IPS DF 19.7 (cell line): ENCODE measurements around the gene PLAU.
"Not testable (repeated sequence)": the region's sequence is repeated elsewhere in the genome, so short reads cannot be mapped to it uniquely, and the experiment has no call there.

Experiments used
- DNase-seq: peaks from one replicate; pipeline ENCODE4 v3.0.0-alpha.2; 2013; ENCODE audit warnings: low read depth, low spot score

PLAU gene

DNA sequence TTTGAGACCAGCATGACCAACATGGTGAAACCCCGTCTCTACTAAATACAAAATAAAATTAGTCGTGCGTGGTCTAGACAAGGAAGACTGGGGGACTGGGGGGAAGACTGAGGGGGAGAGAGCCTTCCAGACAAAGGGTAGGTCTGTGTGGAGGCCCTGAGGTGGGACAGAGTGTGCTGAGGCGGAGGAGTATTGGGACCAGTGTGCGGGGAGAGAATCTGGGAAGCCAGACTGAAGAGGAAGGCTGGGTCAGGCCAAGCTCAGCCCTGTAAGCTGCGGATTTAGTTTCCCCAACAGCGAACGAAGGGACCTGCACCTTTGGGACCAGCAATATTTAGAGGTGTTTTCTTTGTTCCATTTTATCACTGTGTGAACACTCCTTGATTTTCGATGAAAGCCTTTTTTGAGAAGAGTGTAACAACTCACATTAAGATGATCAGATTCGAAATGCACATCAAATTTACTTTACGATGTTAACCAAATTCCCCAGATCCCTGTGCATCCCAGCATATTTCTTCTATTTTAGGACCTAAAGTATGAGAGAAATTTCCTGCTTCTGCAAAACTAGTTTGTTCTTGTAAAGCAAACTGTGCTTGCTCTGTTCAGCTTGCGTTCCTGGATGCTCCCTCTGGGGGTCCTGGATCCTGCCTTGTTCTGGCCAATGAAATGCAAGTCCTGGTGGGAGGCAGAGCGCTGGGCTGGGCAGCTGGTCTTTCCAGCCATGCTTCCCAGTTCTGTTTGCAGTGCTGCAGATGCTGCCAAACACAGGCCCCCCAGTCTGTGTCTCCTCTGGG lies 39.4 kb downstream of the PLAU start:
- no peak for DNase-seq

DNA sequence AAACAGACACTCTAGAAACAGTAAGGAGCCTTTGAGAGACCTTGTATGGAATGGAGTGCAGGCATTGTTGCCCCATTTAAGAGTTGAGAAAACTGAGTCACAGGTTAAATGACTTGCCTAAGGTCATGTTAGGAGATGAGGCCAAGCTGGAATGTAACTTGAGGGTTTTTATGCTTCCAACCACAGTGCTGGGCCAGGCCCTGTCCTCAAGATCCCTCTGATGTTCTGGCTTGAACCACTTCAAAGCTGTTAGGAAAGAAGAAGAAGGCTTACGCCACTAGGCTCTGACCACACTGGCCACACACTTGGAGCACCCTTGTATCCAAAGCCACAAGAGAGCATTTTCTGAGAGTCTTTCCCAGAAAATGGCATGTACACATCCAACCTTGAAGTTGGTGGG lies 42.7 kb downstream of the PLAU start:
- no peak for DNase-seq

DNA sequence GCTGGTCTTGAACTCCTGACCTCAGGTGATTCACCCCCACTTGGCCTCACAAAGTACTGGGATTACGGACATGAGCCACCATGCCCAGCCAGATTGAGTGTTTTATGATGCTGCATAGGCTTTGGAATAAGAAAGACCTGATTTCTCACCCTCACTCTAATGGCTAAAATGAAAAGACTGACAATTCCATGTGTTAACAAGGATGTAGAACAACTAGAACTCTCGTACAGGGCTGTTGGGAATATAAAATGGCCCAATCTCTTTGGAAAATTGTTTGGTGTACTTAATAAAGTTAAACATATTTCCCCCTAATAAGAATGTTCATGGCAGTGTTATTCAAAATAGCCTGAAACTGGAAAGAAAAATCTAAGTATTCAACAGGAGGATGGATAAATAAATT lies 43.8 kb downstream of the PLAU start:
- DNase-seq = no peak

DNA sequence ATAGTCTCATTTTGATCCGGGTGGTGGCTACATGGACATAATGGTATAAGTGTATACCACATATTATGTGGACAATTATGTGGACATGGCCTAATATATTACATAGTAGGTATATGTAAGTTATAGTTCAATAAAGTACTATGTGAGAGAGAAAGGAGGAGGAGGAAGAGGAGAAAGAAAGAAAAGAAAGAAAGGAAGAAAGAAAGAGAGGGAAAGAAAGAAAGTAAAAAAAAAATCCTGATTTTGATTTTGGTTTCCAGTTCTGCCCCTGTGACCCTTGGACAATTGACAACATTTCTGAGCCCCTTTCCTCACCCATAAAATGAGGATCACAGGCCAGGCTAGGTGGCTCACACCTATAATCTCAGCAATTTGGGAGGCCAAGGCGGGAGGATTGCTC lies 44.8 kb downstream of the PLAU start:
- DNase-seq = no peak

DNA sequence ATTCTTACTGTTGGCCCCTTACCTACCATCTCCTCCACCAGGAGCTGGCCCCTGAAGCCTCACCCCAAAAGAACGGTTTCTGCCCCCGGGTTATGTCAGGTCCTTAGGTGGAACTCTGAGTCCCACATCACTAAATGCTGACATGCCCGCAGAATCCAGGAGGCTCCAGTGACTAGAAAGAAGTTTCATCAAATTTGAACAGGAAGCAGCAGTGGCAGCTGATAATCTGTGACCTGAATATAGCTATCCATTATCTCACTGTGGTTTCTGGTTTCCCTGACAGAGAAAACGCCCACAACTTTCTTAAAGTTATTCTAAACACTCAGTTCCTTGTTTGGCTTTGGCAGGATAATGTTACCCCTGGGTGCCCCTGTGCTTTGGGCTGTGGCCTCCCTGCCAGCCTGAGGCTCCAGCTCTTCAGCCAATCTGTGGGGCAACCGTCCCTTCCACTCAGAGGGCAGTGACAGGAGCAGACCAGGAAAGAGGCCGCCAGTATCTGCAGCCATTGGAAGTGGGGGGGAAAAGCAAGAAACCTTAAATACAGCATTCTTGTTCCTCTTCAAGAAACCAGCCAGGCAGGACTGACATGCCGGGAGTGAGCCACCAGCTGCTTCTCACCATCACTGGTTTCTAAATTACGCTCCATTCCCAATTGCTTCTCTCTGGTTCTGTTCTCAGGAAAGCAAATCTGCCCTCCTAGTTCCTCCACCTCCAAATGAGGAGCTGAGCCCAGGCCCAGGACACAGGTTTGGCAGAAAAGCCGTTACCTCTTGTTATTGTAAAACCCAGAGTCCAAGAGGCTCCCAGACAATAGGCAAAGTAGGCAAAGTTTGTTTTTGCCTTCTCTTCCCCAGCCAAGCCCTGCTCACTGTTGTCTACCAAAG lies 45.8 kb downstream of the PLAU start:
- DNase-seq = no peak

DNA sequence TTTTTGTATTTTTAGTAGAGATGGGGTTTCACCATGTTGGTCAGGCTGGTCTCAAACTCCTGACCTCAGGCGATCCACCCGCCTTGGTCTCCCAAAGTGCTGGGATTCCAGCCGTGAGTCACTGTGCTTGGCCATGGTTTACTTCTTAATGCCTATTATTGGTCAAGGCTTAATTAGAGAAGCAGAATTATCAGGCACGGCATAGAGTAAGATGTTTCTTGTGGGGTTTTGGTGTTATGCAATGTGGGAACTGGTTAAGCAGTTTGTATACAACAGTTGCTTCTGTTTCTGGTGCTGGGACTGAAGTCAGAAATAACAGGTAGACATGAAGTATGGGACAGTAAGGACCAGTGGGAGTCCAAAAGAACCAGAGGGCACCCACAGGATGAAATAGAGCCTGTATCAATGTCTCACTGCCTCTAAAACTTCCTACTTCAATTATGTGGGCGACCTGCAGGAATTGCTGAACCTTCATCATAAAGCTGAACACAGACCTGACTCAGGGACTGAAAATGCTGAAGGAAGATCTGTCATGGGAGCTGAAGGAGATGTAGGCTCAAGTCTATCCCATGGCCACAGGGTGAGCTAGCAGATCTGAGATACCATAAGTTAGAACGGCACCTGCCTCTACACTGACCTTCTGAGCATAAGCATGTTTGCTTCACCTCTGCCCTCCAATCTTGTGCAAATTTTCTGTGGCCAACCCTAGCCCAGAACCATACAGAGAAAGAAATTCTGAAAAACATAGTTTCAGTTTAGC lies 48.7 kb downstream of the PLAU start:
- DNase-seq = no peak

DNA sequence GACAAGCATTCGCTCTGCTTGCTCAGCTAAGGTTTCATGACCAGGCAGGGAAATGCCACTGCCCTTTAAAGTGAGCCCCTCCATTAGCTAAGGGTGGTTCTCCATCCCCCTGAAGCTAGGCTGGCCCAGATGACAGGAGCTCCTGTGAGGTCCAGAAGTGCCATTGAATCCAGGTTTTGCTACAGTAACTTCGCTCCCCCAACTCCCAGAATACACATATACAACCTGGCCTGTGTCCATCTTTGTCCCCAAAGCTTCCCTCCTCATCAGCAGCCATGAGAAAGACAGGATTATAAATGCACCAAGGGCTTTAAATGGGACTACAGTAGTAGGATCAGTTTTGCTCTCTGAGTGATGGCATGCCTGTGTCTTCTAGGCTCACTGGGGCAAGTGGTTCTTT lies 51.5 kb downstream of the PLAU start:
- no peak for DNase-seq

DNA sequence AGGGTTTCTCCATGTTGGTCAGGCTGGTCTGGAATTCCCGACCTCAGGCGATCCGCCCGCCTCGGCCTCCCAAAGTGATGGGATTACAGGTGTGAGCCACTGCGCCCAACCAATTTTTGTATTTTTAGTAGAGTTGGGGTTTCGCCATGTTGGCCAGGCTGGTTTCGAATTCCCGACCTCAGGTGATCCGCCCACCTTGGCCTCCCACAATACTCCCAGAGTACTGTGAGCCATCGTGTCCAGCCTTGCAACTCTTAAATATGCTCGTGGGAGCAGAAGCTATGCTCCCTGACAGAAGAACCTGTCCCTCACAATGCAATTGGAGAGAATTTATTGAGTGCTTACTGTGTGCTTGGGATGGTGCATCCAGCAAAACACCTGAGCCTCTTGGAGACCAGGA lies 52.6 kb downstream of the PLAU start:
- not testable (repeated sequence) for DNase-seq

DNA sequence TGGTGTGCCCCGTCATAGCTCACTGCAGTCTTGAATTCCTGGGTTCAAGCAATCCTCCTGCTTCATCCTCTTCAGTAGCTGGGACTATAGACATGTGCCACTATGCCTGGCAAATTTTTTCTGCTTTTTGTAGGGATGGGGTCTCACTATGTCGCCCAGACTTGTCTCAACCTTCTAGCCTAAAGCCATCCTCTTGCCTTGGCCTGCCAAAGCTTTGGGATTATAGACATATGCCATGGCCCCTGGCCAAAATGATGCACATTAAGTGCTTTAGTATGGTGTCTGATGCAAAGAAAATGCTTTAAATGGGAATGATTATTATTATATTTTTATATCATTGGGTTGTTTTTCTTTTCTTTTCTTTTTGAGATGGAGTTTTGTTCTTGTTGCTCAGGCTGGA lies 53.8 kb downstream of the PLAU start:
- DNase-seq = no peak

DNA sequence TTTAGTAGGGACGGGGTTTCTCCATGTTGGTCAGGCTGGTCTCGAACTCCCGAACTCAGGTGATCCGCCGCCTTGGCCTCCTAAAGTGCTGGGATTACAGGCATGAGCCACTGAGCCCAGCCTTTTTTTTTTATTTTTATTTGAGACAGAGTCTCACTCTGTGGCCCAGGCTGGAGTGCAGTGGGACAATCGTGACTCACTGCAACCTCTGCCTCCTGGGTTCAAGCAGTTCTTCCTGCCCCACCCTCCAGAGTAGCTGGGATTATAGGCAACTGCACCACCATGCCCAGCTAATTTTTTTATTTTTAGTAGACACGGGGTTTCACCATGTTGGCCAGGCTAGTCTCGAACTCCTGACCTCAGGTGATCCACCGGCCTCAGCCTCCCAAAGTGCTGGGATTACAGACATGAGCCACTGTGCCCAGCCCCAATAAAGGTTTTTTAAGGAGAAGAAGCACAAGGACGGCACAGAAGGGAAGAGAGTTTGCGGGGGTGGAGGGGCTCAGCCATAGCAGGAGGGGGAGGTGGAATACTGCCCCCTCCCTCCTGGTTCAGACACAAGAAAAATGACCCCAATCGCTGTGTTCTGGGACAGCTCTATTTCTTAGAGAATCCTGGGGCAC lies 54.4 kb downstream of the PLAU start:
- DNase-seq = not testable (repeated sequence)

DNA sequence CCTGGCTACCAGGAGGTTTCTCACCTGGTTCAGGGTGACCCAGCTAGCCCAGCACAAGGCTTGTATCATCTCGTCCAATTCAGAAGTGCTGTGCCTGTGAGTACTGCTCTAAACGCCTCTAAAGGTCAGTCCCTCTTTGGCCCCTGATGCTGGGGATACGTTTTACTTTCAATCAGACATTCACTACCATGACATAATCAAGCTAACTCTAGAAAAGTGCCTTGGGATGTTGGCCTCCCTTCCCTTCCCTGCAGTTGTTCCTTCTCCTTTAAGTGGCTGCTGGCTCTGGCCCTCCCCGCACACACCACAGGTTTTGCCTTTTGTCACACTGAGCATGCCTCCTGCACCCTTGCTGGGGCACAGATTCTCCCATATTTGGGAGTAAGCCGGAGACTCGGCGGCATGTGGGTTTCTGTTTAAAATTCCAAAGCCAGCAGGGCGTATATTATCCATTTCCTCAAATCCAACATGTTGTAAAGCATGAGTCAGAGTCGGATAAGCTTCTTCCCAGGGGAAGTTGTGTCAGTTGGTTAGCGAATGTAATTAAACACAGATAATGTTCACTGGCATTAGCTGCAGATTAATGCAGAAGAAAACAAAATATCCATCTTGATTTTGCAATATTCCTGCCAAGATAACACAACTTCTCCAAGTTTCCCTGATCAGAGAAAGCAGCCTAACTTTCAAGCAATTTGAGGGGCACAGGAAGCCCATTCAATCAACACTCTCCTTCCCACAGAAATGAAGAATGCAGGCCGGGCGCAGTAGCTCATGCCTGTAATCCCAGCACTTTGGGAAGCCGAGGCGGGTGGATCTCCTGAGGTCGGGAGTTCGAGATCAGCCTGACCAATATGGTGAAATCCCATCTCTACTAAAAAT lies 55.2 kb downstream of the PLAU start:
- DNase-seq = peak; percentile 99

DNA sequence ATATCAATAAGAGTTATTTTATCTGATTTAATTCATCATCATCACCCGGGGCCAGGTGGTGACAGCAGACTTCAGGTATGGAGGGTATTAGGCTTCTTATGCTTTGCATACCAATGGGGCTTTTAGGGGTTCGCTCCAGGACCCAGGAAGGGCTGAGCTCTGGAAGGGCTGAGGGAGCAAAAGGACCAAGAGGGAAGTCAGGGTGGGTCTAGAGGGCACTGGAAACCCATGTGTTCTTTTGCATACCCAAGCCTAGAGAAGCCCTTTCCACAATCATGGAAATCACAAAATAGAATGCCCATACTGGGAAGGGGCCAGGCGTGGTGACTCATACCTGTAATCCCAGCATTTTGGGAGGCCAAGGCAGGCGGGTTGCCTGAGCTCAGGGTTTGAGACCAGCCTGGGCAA lies 56.1 kb downstream of the PLAU start:
- DNase-seq = peak; percentile 93
